ENCODE data around the gene BCR.

GRCh38 chr22:23263651-23264555 lies 83.6 kb downstream of the BCR start:
- no peak for TF ChIP-seq CTCF (IDR thresholded peaks at IDR 0.05)
- TF ChIP-seq POLR2A (IDR thresholded peaks at IDR 0.05) = no peak
